Left ventricle myocardium inferior (tissue), 1 donor: ENCODE data around the gene MARK3. TPM values are rescaled to one million over a fixed set of nuclear protein-coding genes. Genes with fewer than 3 reads are reported as not detected.

ENCODE experiments used
- DNase-seq: peaks from one replicate; pipeline ENCODE4 v3.0.0-alpha.2; 2020
- H3K27ac ChIP-seq: fragments of 200-600 bp; replicated peaks from 2 replicates; pipeline ENCODE4 v1.8.0; 2021
- H3K27me3 ChIP-seq: fragments of 200-600 bp; 2 replicates; pipeline ENCODE4 v1.8.0; 2021; ENCODE audit warnings: low read depth
- H3K36me3 ChIP-seq: fragments of 200-600 bp; 2 replicates; pipeline ENCODE4 v1.8.0; 2021
- H3K4me1 ChIP-seq: fragments of 200-600 bp; 2 replicates; pipeline ENCODE4 v1.8.0; 2021
- H3K4me3 ChIP-seq: fragments of 200-600 bp; 2 replicates; pipeline ENCODE4 v1.8.0; 2021; ENCODE audit warnings: mild to moderate bottlenecking, moderate library complexity
- H3K9me3 ChIP-seq: fragments of 200-600 bp; replicated peaks from 2 replicates; pipeline ENCODE4 v1.8.0; 2021
- intact Hi-C: fragments of 100-400 bp; cut with micrococcal nuclease; formaldehyde crosslinking; loops from one replicate; pipeline ENCODE4 v1.11.0; 2022
- total RNA-seq: library from RNA; stranded (reverse); fragmentation: NEBNext Ultra II Directional; extraction: Animal tissue kit (Norgen Biotek cat#: 25700); gene quantifications from one replicate; pipeline ENCODE4 v1.2.1, GENCODE V29; 2021
- TF ChIP-seq, protein P1 (sequence below): fragments of 200-600 bp; IDR thresholded peaks from 2 replicates; pipeline ENCODE4 v1.8.0; 2021; ENCODE audit warnings: antibody characterized with exemption, mild to moderate bottlenecking, borderline replicate concordance
- donor health status: DM: no; HTN: yes; CAD: no; lungs with severe emphysema.

The MARK3 gene
- total RNA-seq, 1 donor from 2014 or later: 103 TPM

DNA sequence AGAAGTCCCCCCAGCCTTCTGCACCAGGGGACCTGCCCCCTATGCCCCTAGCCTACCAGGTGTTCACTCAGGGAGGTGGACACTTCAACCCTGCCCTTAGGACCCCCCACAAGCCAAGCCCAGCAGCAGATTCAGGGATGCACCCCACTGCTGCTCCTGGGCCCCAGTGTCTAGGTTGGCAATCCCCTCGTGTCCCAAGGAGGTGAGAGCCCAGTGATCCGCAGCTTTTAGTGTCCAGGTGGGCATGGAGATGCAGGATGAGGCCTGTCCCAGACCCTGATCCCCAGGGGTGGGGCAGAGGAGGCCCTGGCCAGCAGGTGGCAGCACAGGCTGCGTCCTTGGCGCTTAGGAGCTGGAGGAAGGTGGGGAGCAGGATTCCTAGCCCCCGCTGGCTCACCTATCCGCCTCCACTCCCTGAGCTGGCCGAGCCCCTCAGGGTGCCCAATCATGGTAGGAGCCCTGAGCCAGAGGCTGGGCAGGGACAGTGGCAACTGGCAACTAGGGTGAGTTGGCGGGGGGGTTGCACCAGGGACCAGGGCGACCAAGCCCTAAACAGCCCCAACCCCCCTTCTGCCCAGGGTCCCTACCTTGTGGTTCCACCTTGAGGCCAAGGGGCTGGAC, 133.3 kb downstream of the MARK3 start:
- peaks cover 88% of the 10 kb centered on the region for H3K4me1 ChIP-seq
- peak overlapping the region; percentile 89 for H3K27ac ChIP-seq

GRCh38 chr14:103519043-103519836, 134.0 kb downstream of the MARK3 start:
- H3K36me3 ChIP-seq: no peaks in the 10 kb centered on the region
- intact Hi-C loops: loop anchor here (2.0 kb wide), 1 partner anchor 28 kb away; no protein-coding TSS in a partner anchor
- no peaks in the 10 kb centered on the region for H3K27me3 ChIP-seq
- TF ChIP-seq, protein P1, sequence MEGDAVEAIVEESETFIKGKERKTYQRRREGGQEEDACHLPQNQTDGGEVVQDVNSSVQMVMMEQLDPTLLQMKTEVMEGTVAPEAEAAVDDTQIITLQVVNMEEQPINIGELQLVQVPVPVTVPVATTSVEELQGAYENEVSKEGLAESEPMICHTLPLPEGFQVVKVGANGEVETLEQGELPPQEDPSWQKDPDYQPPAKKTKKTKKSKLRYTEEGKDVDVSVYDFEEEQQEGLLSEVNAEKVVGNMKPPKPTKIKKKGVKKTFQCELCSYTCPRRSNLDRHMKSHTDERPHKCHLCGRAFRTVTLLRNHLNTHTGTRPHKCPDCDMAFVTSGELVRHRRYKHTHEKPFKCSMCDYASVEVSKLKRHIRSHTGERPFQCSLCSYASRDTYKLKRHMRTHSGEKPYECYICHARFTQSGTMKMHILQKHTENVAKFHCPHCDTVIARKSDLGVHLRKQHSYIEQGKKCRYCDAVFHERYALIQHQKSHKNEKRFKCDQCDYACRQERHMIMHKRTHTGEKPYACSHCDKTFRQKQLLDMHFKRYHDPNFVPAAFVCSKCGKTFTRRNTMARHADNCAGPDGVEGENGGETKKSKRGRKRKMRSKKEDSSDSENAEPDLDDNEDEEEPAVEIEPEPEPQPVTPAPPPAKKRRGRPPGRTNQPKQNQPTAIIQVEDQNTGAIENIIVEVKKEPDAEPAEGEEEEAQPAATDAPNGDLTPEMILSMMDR: no peak
- H3K27ac ChIP-seq: peak overlapping the region; percentile 89
- H3K4me3 ChIP-seq: no peak overlapping the region
- peak; percentile 19 for DNase-seq
- H3K4me1 ChIP-seq: peaks cover 86% of the 10 kb centered on the region
- no peaks in the 10 kb centered on the region for H3K9me3 ChIP-seq

More for the DNA sequence above, 133.3 kb downstream of the MARK3 start:
- no peaks in the 10 kb centered on the region for H3K9me3 ChIP-seq
- no peaks in the 10 kb centered on the region for H3K27me3 ChIP-seq
- H3K36me3 ChIP-seq: no peaks in the 10 kb centered on the region
- TF ChIP-seq, protein P1: peak; percentile 95
- DNase-seq: peak; percentile 66
- intact Hi-C loops: loop anchor here (2.0 kb wide), 1 partner anchor 28 kb away; no protein-coding TSS in a partner anchor
- H3K4me3 ChIP-seq: no peak overlapping the region

DNA sequence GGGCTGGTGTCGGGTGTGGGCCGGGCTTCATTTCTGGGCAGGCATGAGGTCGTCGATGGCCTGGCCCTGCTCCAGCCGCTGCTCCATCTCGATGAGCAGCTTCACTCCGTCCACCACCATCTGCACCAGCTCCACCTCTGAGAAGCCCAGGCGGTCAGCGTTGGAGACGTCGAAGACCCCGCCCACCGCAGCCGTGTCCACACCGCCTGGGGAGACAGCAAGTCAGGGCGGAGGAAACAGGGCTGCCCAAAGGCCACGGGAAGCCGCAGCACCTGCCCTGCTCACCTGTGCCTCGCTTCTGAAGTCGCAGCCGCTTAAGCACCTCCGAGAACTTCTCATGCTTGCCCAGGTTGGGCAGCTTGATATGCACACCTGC, 134.6 kb downstream of the MARK3 start:
- peak; percentile 40 for DNase-seq
- intact Hi-C loops: loop anchor here (2.0 kb wide), 1 partner anchor 27 kb away; no protein-coding TSS in a partner anchor
- H3K9me3 ChIP-seq: no peaks in the 10 kb centered on the region
- peak overlapping the region; percentile 89 for H3K27ac ChIP-seq
- TF ChIP-seq, protein P1: no peak
- no peak overlapping the region for H3K4me3 ChIP-seq
- no peaks in the 10 kb centered on the region for H3K36me3 ChIP-seq
- peaks cover 91% of the 10 kb centered on the region for H3K4me1 ChIP-seq
- no peaks in the 10 kb centered on the region for H3K27me3 ChIP-seq

- H3K4me3 ChIP-seq: peak overlapping the region; percentile 68
- TF ChIP-seq, protein P1: no peak
- H3K36me3 ChIP-seq: no peaks in the 10 kb centered on the region
- no peaks in the 10 kb centered on the region for H3K9me3 ChIP-seq
- peak overlapping the region; percentile 89 for H3K27ac ChIP-seq
- intact Hi-C loops: no loop called here
- peaks cover 91% of the 10 kb centered on the region for H3K4me1 ChIP-seq
- no peak for DNase-seq
- H3K27me3 ChIP-seq: no peaks in the 10 kb centered on the region
These were observed 135.0 kb downstream of the MARK3 start for GRCh38 chr14:103520269-103520656.

- TF ChIP-seq, protein P1: peak; percentile 68
- Histone ChIP-seq H3K9me3 (no peaks in the 10 kb centered on the region), H3K36me3 (no peaks in the 10 kb centered on the region), H3K27me3 (no peaks in the 10 kb centered on the region), H3K4me1 (peaks cover 94% of the 10 kb centered on the region), H3K4me3 (peak overlapping the region; percentile 68), H3K27ac (peak overlapping the region; percentile 89)
- DNase-seq: peak; percentile 85
- intact Hi-C loops: no loop called here
These were observed 135.6 kb downstream of the MARK3 start for GRCh38 chr14:103520657-103521437.
